Fibroblast of upper back skin (primary cell): ENCODE data around the gene MRPL28.
"Not testable (repeated sequence)": the region's sequence is repeated elsewhere in the genome, so short reads cannot be mapped to it uniquely, and the experiment has no call there.

Source experiments
- DNase-seq: peaks from one replicate; pipeline ENCODE4 v3.0.0-alpha.2; 2013

MRPL28 gene

GRCh38 chr16:337437-337836 lies 32.9 kb downstream of the MRPL28 start:
- DNase-seq, result no peak

- DNase-seq, result no peak
Measured at GRCh38 chr16:336269-336668, 34.1 kb downstream of the MRPL28 start.

GRCh38 chr16:334861-335632 lies 35.3 kb downstream of the MRPL28 start:
- not testable (repeated sequence) for DNase-seq

- not testable (repeated sequence) for DNase-seq
Measured at GRCh38 chr16:334164-334832, 36.0 kb downstream of the MRPL28 start.

GRCh38 chr16:333406-334094 lies 36.8 kb downstream of the MRPL28 start:
- no peak for DNase-seq

- DNase-seq, result not testable (repeated sequence)
Measured at GRCh38 chr16:331181-331814, 39.0 kb downstream of the MRPL28 start.

- DNase-seq, result no peak
Measured at GRCh38 chr16:330741-331140, 39.6 kb downstream of the MRPL28 start.

- no peak for DNase-seq
Measured at GRCh38 chr16:325375-326145, 44.8 kb downstream of the MRPL28 start.

- DNase-seq, result no peak
Measured at GRCh38 chr16:324451-325334, 45.6 kb downstream of the MRPL28 start.

GRCh38 chr16:324201-324450 lies 46.2 kb downstream of the MRPL28 start:
- no peak for DNase-seq

- DNase-seq, result no peak
Measured at GRCh38 chr16:322476-323143, 47.7 kb downstream of the MRPL28 start.

- no peak for DNase-seq
Measured at GRCh38 chr16:321532-321931, 48.8 kb downstream of the MRPL28 start.

GRCh38 chr16:320206-320605 lies 50.1 kb downstream of the MRPL28 start:
- DNase-seq, result no peak

- DNase-seq, result no peak
Measured at GRCh38 chr16:318628-319027, 51.7 kb downstream of the MRPL28 start.

GRCh38 chr16:317583-317982 lies 52.8 kb downstream of the MRPL28 start:
- no peak for DNase-seq
